HUES48 (cell line): ENCODE data around the gene CHTF8.
A peak's percentile ranks its signal among the peaks of the same experiment; 100 is the strongest.
"Not testable (repeated sequence)": the region's sequence is repeated elsewhere in the genome, so short reads cannot be mapped to it uniquely, and the experiment has no call there.

Experiments used
- H3K27ac ChIP-seq: one replicate; pipeline ENCODE4 v1.7.0; 2013; ENCODE audit warnings: low read depth, low read length, inconsistent platforms
- H3K27me3 ChIP-seq: 2 replicates; pipeline ENCODE4 v1.6.1; 2013; ENCODE audit warnings: mild to moderate bottlenecking, low read length; ENCODE audit not compliant: control insufficient read depth, insufficient read depth
- H3K36me3 ChIP-seq: 2 replicates; pipeline ENCODE4 v1.6.1; 2013; ENCODE audit warnings: low read length; ENCODE audit not compliant: control insufficient read depth, insufficient read depth
- H3K4me1 ChIP-seq: 2 replicates; pipeline ENCODE4 v1.6.1; 2013; ENCODE audit warnings: mild to moderate bottlenecking, low read length; ENCODE audit not compliant: control insufficient read depth, insufficient read depth
- H3K4me3 ChIP-seq: 2 replicates; pipeline ENCODE4 v1.5.1; 2013; ENCODE audit warnings: mild to moderate bottlenecking, low read depth, low read length
- H3K9ac ChIP-seq: 2 replicates; pipeline ENCODE4 v1.6.1; 2013; ENCODE audit warnings: mild to moderate bottlenecking, low read depth, low read length, moderate library complexity
- H3K9me3 ChIP-seq: 2 replicates; pipeline ENCODE4 v1.6.1; 2013; ENCODE audit warnings: low read length; ENCODE audit not compliant: control insufficient read depth, insufficient read depth

The CHTF8 gene

DNA sequence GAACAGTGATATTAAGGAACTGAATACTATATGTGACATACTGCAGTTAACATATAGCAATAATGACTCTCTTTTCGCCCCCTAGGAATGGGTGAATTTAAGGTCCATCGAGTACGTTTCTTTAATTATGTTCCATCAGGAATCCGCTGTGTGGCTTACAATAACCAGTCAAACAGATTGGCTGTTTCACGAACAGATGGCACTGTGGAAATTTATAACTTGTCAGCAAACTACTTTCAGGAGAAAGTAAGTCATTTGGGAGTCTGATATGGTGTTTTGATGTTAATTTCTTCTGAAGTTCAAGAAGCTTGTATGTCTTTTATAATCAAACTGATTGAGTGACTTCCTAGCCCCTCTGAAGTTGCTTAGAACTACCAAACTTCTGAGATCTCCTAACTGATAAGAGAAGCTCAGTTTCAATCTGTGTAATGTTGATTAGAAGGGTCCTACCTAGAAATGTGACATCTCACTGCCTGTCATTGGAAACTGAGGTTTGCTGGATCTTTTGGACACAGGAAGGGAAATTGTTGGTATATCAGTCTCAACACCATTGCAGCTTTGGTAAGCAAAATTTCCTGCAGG is 1.1 kb upstream of the CHTF8 start:
- Histone ChIP-seq H3K36me3 (peaks cover 42% of the 10 kb centered on the region), H3K27ac (no peak overlapping the region), H3K9me3 (no peaks in the 10 kb centered on the region), H3K4me1 (peaks cover 20% of the 10 kb centered on the region), H3K4me3 (peak overlapping the region; percentile 96), H3K27me3 (no peaks in the 10 kb centered on the region), H3K9ac (no peak overlapping the region)

DNA sequence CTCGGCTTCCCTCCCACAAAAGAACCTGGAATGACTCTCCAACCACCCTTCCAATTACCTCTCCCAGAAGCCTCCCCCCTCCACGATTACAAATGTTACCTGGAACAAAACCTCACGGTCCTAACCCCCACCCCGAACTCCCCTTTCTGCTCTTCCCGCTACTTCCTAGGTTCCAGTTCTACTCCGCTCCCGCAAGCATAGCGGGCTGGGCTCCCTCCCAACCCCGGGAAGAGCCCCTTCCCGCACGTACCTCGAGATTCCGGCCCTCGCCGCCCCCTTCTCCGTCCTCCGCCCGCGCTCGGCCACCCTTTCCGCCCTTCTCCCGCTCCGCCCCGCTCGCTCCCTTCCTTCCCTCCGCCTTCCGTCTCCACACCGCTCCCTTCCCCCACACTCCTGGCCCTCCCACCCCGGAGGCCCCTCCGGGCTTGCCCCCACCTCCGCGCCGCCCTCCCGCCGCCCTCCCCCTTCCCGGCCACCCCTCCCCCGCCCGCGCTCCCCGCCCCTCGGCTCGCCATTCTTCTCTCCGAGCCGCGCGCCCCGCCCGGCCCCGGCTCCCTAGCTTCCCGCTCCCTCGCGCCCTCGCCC is 457 bp downstream of the CHTF8 start:
- peaks cover 20% of the 10 kb centered on the region for H3K4me1 ChIP-seq
- peak overlapping the region; percentile 96 for H3K4me3 ChIP-seq
- no peaks in the 10 kb centered on the region for H3K27me3 ChIP-seq
- peak overlapping the region; percentile 98 for H3K9ac ChIP-seq
- H3K27ac ChIP-seq, result peak overlapping the region; percentile 99
- H3K9me3 ChIP-seq, result no peaks in the 10 kb centered on the region
- H3K36me3 ChIP-seq, result peaks cover 26% of the 10 kb centered on the region

DNA sequence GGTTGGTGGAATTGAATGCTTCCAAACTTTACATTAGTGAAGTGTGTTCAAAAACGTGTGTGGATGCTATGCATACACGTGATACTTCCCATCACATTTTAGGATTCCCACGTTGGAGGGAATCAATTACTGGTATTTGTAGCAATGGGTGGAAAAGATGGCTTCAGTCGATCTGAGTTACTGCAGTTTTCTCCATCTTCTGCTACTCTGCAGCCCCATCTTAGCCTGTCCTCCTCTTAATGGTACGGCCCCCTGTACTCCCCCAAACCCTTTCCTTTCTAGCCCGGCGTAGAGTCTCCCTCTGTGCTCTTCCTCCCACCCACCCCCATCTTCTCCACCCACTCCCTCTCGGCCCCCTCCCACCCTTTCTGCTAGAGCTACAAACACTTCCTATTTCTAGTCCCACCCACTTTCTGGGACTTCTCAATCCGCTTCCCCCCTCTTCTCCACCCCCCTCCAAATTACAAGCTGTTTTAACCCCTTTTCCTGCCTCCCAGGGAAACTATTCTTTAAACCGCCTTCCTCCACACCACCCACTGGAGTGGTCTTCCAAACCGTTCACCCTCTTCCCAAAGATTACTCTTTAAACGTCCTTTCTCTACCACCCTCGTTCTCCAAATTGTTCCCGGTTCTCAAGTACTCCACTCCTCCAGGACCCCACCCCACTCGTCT is 1.1 kb downstream of the CHTF8 start:
- Histone ChIP-seq H3K27me3 (no peaks in the 10 kb centered on the region), H3K36me3 (peaks cover 25% of the 10 kb centered on the region), H3K4me3 (peak overlapping the region; percentile 82), H3K9me3 (no peaks in the 10 kb centered on the region), H3K4me1 (peaks cover 20% of the 10 kb centered on the region), H3K27ac (peak overlapping the region; percentile 99), H3K9ac (peak overlapping the region; percentile 98)

DNA sequence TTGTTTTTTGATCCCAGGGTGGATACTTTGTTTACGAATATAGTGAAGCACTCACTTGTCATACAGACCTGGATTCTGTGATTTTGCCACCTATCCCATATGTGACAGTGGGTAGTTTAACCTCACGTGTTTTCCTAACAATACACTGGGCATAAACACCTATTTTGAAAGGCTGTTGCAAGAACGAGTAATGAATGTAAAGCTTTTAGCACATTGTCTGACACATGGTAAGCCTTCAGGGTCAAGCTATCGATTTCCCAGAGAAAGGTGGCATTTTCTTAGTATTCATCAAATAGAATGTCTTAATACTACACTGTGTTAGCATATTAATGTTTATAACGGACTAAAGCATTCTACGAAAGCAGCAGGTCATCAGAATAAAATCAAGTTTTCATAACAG is 1.9 kb downstream of the CHTF8 start:
- Histone ChIP-seq H3K36me3 (peaks cover 22% of the 10 kb centered on the region), H3K27ac (no peak overlapping the region), H3K4me3 (peak overlapping the region; percentile 82), H3K4me1 (peaks cover 20% of the 10 kb centered on the region), H3K9ac (no peak overlapping the region; the same call in 1 of the 2 replicates), H3K9me3 (no peaks in the 10 kb centered on the region), H3K27me3 (no peaks in the 10 kb centered on the region)

DNA sequence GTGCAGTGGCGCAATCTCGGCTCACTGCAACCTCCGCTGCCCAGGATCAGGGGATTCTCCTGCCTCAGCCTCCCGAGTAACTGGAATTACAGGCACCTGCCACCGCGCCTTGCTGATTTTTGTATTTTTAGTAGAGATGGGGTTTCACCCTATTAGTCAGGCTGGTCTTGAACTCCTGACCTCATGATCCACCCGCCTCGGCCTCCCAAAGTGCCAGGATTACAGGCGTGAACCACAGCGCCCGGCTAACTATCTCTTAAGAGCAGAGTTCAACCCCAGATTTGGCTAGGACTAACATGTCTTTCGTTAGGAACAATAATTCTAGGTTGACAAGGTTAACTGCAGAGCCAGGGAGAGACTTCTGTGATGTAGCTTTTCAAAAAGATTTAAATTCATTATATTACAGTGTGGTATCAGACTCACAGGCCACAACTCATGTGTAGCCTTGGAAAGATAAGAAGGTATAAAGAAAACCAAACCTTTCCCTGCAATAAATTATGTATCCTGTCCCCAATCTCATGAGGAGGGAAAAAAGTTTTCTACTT is 4.3 kb downstream of the CHTF8 start:
- H3K36me3 ChIP-seq, result peaks cover 9% of the 10 kb centered on the region; the same call in 1 of the 2 replicates

DNA sequence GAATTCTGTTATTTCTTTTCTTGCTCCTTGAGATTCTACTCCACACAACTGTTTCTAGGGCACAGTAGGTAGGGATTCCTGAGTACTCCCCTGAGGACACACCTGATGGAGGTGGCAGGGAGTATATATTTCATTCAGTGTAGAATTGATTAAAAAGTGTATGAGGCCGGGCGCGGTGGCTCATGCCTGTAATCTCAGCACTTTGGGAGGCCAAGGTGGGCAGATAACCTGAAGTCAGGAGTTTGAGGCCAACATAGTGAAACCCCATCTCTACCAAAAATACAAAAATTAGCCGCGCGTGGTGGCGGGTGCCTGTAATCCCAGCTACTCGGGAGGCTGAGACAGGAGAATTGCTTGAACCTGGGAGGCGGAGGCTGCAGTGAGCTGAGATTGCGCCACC is 5.6 kb downstream of the CHTF8 start:
- not testable (repeated sequence) for H3K9ac ChIP-seq, H3K9me3 ChIP-seq, H3K27me3 ChIP-seq, H3K27ac ChIP-seq, H3K4me3 ChIP-seq
- Histone ChIP-seq H3K4me1 (peaks cover 11% of the 10 kb centered on the region), H3K36me3 (peaks cover 12% of the 10 kb centered on the region)

More for the DNA sequence above, 4.3 kb downstream of the CHTF8 start:
- H3K27ac ChIP-seq, result no peak overlapping the region
- peaks cover 11% of the 10 kb centered on the region for H3K4me1 ChIP-seq
- no peaks in the 10 kb centered on the region for H3K27me3 ChIP-seq
- H3K9ac ChIP-seq, result no peak overlapping the region
- H3K9me3 ChIP-seq, result no peaks in the 10 kb centered on the region
- H3K4me3 ChIP-seq, result no peak overlapping the region

DNA sequence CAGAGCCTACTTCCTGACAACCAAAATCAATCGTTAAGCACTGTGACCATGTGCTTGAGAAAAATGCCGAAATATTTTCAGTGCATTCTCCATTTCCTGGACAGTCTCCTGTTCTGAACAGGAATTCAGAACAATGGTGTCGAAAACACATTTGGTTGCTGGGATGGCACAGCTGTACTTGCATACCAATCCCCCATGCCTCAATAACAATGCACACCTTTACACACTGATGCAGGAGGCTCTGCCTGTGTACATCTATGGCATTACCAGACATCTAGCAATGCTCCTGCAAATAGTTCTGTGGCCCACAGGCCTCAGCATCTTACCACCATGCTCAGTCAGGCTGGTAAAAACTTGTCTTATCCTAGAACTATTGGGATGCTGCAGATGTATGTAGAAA is 6.2 kb downstream of the CHTF8 start:
- Histone ChIP-seq H3K9me3 (no peaks in the 10 kb centered on the region), H3K9ac (no peak overlapping the region; the same call in 1 of the 2 replicates), H3K36me3 (peaks cover 15% of the 10 kb centered on the region), H3K27ac (no peak overlapping the region), H3K27me3 (no peaks in the 10 kb centered on the region), H3K4me1 (peaks cover 11% of the 10 kb centered on the region), H3K4me3 (no peak overlapping the region)

DNA sequence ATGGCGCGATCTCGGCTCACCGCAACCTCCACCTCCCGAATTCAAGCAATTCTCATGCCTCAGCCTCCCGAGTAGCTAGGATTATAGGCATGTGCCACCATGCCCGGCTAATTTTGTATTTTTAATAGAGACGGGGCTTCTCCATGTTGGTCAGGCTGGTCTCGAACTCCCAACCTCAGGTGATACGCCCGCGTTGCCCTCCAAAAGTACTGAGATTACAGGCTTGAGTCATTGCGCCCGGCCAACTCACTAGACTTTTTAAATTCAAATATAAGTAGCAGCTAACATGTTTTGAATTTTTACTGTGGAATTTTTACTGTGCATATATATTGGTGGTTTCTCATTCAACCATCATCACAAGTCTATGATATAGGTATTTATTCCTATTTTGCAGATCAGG is 7.4 kb downstream of the CHTF8 start:
- not testable (repeated sequence) for H3K4me1 ChIP-seq, H3K4me3 ChIP-seq, H3K9ac ChIP-seq, H3K27ac ChIP-seq, H3K27me3 ChIP-seq, H3K9me3 ChIP-seq
- H3K36me3 ChIP-seq, result peaks cover 27% of the 10 kb centered on the region

DNA sequence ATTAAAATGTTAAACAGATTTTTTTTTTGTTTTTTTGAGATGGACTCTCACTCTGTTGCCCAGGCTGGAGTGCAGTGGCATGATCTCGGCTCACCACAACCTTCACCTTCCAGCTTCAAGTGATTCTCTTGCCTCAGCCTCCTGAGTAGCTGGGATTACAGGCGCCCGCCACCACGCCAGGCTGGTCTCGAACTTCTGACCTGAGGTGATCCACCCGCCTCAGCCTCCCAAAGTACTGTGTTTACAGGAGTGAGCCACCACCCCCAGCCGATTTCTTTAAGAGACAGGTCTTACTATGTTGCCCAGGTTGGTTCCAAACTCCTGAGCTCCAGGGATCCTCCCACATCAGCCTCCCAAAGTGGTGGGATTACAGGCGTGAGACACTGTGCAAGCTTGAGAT is 8.0 kb downstream of the CHTF8 start:
- H3K27ac ChIP-seq, H3K4me1 ChIP-seq, H3K4me3 ChIP-seq, H3K9ac ChIP-seq, H3K27me3 ChIP-seq, H3K9me3 ChIP-seq: not testable (repeated sequence)
- H3K36me3 ChIP-seq, result peaks cover 33% of the 10 kb centered on the region

DNA sequence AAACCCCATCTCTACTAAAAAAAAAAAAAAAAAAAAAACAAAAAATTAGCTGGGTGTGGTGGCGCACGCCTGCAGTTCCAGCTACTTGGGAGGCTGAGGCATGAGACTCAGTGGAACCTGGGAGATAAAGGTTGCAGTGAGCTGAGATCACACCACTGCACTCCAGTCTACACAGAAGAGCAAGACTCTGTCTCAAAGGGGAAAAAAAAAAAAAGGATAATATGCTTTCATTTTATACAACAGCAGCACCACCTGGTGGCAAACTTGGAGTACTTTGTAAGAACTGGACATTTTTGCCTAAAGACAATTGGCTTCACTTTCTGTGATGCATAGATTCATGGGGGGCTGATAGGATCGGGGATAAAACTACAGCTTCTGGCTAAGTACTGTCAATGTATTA is 8.5 kb downstream of the CHTF8 start:
- Histone ChIP-seq H3K9ac (no peak overlapping the region), H3K9me3 (no peaks in the 10 kb centered on the region), H3K27ac (no peak overlapping the region), H3K27me3 (no peaks in the 10 kb centered on the region), H3K4me1 (no peaks in the 10 kb centered on the region), H3K4me3 (no peak overlapping the region), H3K36me3 (peaks cover 38% of the 10 kb centered on the region)

DNA sequence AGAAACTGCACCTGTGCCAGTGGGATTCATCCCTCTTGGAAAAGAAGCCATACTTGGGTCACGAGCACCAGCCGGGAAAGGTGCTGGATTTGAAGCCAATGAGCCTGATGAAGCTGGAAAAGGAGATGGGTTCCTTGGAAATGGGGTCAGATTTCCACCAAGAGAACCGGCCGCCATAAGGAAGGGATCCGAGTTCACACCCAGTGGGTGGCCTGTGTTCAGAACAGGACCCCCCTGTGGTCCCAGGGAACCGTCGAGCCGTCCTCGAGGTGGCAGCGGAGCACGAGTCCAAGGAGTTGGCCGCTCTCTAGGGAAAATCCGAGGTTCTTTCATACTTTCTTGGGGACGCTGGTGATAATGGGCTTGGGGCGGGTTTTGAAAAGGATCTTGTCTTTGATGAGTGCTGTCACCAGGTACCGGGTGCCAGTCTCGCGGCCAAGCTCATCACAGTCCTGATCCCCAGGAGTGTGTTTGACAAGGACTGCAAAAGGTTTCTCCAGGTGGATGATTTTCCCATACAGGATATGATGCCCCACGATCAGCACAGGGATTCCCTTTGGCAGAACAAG is 12.2 kb downstream of the CHTF8 start:
- Histone ChIP-seq H3K4me1 (no peaks in the 10 kb centered on the region), H3K27ac (no peak overlapping the region), H3K9me3 (no peaks in the 10 kb centered on the region), H3K27me3 (no peaks in the 10 kb centered on the region), H3K4me3 (no peak overlapping the region), H3K9ac (no peak overlapping the region), H3K36me3 (peaks cover 65% of the 10 kb centered on the region)
